Nephron progenitor cell (in vitro differentiated cells): ENCODE measurements around the gene CCDC91.

Source experiments
- DNase-seq: peaks from one replicate; pipeline ENCODE4 v3.0.0; 2021
- H3K27ac Mint-ChIP-seq: 2 replicates; pipeline ENCODE4 v1.8.0; 2021; ENCODE audit warnings: mild to moderate bottlenecking, moderate library complexity, mixed read lengths
- H3K27me3 Mint-ChIP-seq: 2 replicates; pipeline ENCODE4 v1.8.0; 2021; ENCODE audit warnings: mild to moderate bottlenecking, low read depth, mixed read lengths; ENCODE audit not compliant: poor library complexity
- H3K36me3 Mint-ChIP-seq: 2 replicates; pipeline ENCODE4 v1.8.0; 2021; ENCODE audit warnings: low read depth, mixed read lengths
- H3K4me1 Mint-ChIP-seq: 2 replicates; pipeline ENCODE4 v1.8.0; 2021; ENCODE audit warnings: mixed read lengths
- H3K4me3 Mint-ChIP-seq: 2 replicates; pipeline ENCODE4 v1.8.0; 2021; ENCODE audit warnings: mild to moderate bottlenecking, moderate library complexity, mixed read lengths
- H3K9me3 Mint-ChIP-seq: 2 replicates; pipeline ENCODE4 v1.8.0; 2021; ENCODE audit warnings: mild to moderate bottlenecking, moderate library complexity, mixed read lengths
- CTCF ChIP-seq: fragments of 200-600 bp; sonication (generic); IDR thresholded peaks from 2 replicates; pipeline ENCODE4 v1.5.0; 2021; ENCODE audit warnings: antibody characterized with exemption

Gene CCDC91

GRCh38 chr12:28175098-28175589 lies 15.1 kb upstream of the CCDC91 start:
- Mint-ChIP-seq H3K9me3 (no peaks in the 10 kb centered on the region), H3K4me3 (no peak overlapping the region), H3K27ac (no peak overlapping the region), H3K27me3 (no peaks in the 10 kb centered on the region), H3K4me1 (peaks cover 17% of the 10 kb centered on the region), H3K36me3 (no peaks in the 10 kb centered on the region)
- no peak for DNase-seq
- no peak for TF ChIP-seq CTCF

- no peak for DNase-seq
- no peak for TF ChIP-seq CTCF
- Mint-ChIP-seq H3K27ac (no peak overlapping the region), H3K36me3 (no peaks in the 10 kb centered on the region), H3K4me1 (peaks cover 17% of the 10 kb centered on the region), H3K4me3 (no peak overlapping the region), H3K9me3 (no peaks in the 10 kb centered on the region), H3K27me3 (no peaks in the 10 kb centered on the region)
Observed at GRCh38 chr12:28176295-28176694, 14.0 kb upstream of the CCDC91 start.

GRCh38 chr12:28177461-28177860 lies 12.8 kb upstream of the CCDC91 start:
- no peak for DNase-seq
- Mint-ChIP-seq H3K4me3 (no peak overlapping the region), H3K36me3 (no peaks in the 10 kb centered on the region), H3K27me3 (no peaks in the 10 kb centered on the region), H3K4me1 (peaks cover 17% of the 10 kb centered on the region), H3K27ac (no peak overlapping the region), H3K9me3 (no peaks in the 10 kb centered on the region)
- TF ChIP-seq CTCF: no peak

GRCh38 chr12:28177905-28178304 lies 12.4 kb upstream of the CCDC91 start:
- H3K4me3 Mint-ChIP-seq: no peak overlapping the region
- peaks cover 17% of the 10 kb centered on the region for H3K4me1 Mint-ChIP-seq
- H3K9me3 Mint-ChIP-seq: no peaks in the 10 kb centered on the region
- H3K27me3 Mint-ChIP-seq: no peaks in the 10 kb centered on the region
- TF ChIP-seq CTCF: no peak
- H3K27ac Mint-ChIP-seq: peak overlapping the region; percentile 17
- no peak for DNase-seq
- no peaks in the 10 kb centered on the region for H3K36me3 Mint-ChIP-seq

GRCh38 chr12:28178775-28179174 lies 11.5 kb upstream of the CCDC91 start:
- H3K4me3 Mint-ChIP-seq: no peak overlapping the region
- TF ChIP-seq CTCF: no peak
- no peak for DNase-seq
- H3K27ac Mint-ChIP-seq: no peak overlapping the region
- peaks cover 17% of the 10 kb centered on the region for H3K4me1 Mint-ChIP-seq
- no peaks in the 10 kb centered on the region for H3K9me3 Mint-ChIP-seq
- H3K36me3 Mint-ChIP-seq: no peaks in the 10 kb centered on the region
- no peaks in the 10 kb centered on the region for H3K27me3 Mint-ChIP-seq

- TF ChIP-seq CTCF: no peak
- Mint-ChIP-seq H3K9me3 (no peaks in the 10 kb centered on the region), H3K4me3 (no peak overlapping the region), H3K27ac (no peak overlapping the region), H3K4me1 (peaks cover 14% of the 10 kb centered on the region), H3K27me3 (no peaks in the 10 kb centered on the region), H3K36me3 (no peaks in the 10 kb centered on the region)
- DNase-seq: no peak
Observed at GRCh38 chr12:28180786-28181185, 9.5 kb upstream of the CCDC91 start.
